ENCODE measurements around the gene SUPV3L1. TPM values are rescaled to one million over a fixed set of nuclear protein-coding genes. Genes with fewer than 3 reads are reported as not detected.
"Not testable (repeated sequence)": the region's sequence is repeated elsewhere in the genome, so short reads cannot be mapped to it uniquely, and the experiment has no call there.

The SUPV3L1 gene
- total and polyA plus RNA-seq, 2 of the 8 experiments (the other 6 are each of a cell fraction or from before 2014, with no cell fraction given): 34.6 to 45.6 TPM

- H2AK5ac ChIP-seq (ENCODE audit: low read depth, low read length); H3K23me2 ChIP-seq (ENCODE audit: low read depth, low read length); H3K4me3 ChIP-seq (ENCODE audit: extremely low read depth in 1 of 4, insufficient read depth in 2 of 4, low read depth in 3 of 4, low read length in 4 of 4); H3K56ac ChIP-seq (replicated peaks; ENCODE audit: insufficient read length, low read depth, low read length); H4K91ac ChIP-seq (replicated peaks; ENCODE audit: insufficient read length, low read length); H3K9me3 ChIP-seq (ENCODE audit: insufficient read depth in 2 of 2, low read depth in 1 of 2, low read length in 1 of 2); H2BK120ac ChIP-seq (replicated peaks; ENCODE audit: low read depth, low read length); CTCF ChIA-PET (ENCODE audit: partially characterized antibody); H2BK5ac ChIP-seq (ENCODE audit: low read depth, low read length); H3K14ac ChIP-seq (ENCODE audit: insufficient read length); H4K5ac ChIP-seq (ENCODE audit: insufficient read length, low read depth, low read length); POLR2A ChIA-PET (ENCODE audit: partially characterized antibody); H3K27me3 ChIP-seq (replicated peaks in 1 of 4; ENCODE audit: control insufficient read depth in 3 of 4, extremely low read depth in 1 of 4, insufficient read depth in 3 of 4, low read length in 3 of 4); H3K4me2 ChIP-seq (ENCODE audit: insufficient read depth in 1 of 2, low read depth in 2 of 2, low read length in 2 of 2); H2BK12ac ChIP-seq (ENCODE audit: low read depth, low read length); DNase-seq (ENCODE audit: low read depth in 1 of 2, low spot score in 2 of 2); H3K4ac ChIP-seq (replicated peaks; ENCODE audit: insufficient read length, low read depth, low read length); H3K4me1 ChIP-seq (replicated peaks in 1 of 4; ENCODE audit: control insufficient read depth in 3 of 4, insufficient read depth in 4 of 4, low read length in 3 of 4); H2BK20ac ChIP-seq (ENCODE audit: low read length); H4K8ac ChIP-seq (ENCODE audit: extremely low read depth, insufficient read depth, low read length); FAIRE-seq; H3K23ac ChIP-seq (ENCODE audit: insufficient read length); H3K18ac ChIP-seq (ENCODE audit: extremely low read depth, low read length); H2BK15ac ChIP-seq (ENCODE audit: low read length); H3K79me1 ChIP-seq (ENCODE audit: low read depth, low read length); H3K36me3 ChIP-seq (ENCODE audit: control insufficient read depth in 2 of 4, insufficient read depth in 4 of 4, low read length in 3 of 4); H4K20me1 ChIP-seq (replicated peaks in 1 of 2; ENCODE audit: control insufficient read depth in 1 of 2, insufficient read depth in 2 of 2, low read length in 2 of 2); H2AFZ ChIP-seq (ENCODE audit: low read length); H3K9ac ChIP-seq (replicated peaks in 1 of 4; ENCODE audit: extremely low read depth in 1 of 4, low read depth in 3 of 4, low read length in 3 of 4); H3K27ac ChIP-seq (ENCODE audit: low read depth, low read length): not testable (repeated sequence)
- 94% methylated on average over 3 of the region's 3 CpGs; no CpG with 5 or more reads in 1 of the 2 experiments for WGBS, 2 experiments (ENCODE audit: extremely low coverage in 1 of 2, insufficient coverage in 1 of 2, insufficient read length in 1 of 2, insufficient replicate concordance in 2 of 2, low coverage in 1 of 2, low lambda C conversion rate in 2 of 2, missing lambda C conversion rate in 1 of 2)
- H3K79me2 ChIP-seq (ENCODE audit: control insufficient read depth in 1 of 2, insufficient read depth in 2 of 2, low read length in 2 of 2): peaks cover 0 to 43% of the 10 kb centered on the region in 2 experiments; a peak in 2 of 4 replicates
Measured at GRCh38 chr10:69142074-69142473, 38.0 kb upstream of the SUPV3L1 start.

Data from H1 (cell line).